OCI-LY1 (cell line): ENCODE data around the gene FRMD6.

ENCODE experiments used
- H2AFZ ChIP-seq: fragments of 200-600 bp; sonication (generic), shearing (Covaris generic); 2 replicates; pipeline ENCODE4 v1.6.0; 2014; ENCODE audit warnings: antibody characterized with exemption, mild to moderate bottlenecking, low read length
- H3F3A ChIP-seq: fragments of 200-600 bp; sonication (generic), shearing (Covaris generic); 2 replicates; pipeline ENCODE4 v1.6.0; 2014; ENCODE audit warnings: mild to moderate bottlenecking, antibody characterized with exemption, low read length, moderate library complexity; ENCODE audit not compliant: insufficient read depth
- H3K27ac ChIP-seq: fragments of 200-600 bp; sonication (generic); 2 replicates; pipeline ENCODE4 v1.5.1; 2014; ENCODE audit warnings: low read length, mixed run types, mild to moderate bottlenecking, low read depth; ENCODE audit not compliant: poor library complexity, severe bottlenecking
- H3K27me3 ChIP-seq: fragments of 200-600 bp; sonication (generic); 2 replicates; pipeline ENCODE4 v1.6.0; 2014; ENCODE audit warnings: antibody characterized with exemption, mild to moderate bottlenecking, low read length, moderate library complexity; ENCODE audit not compliant: insufficient read depth
- H3K36me3 ChIP-seq: fragments of 200-600 bp; sonication (generic); 2 replicates; pipeline ENCODE4 v1.6.1; 2014; ENCODE audit warnings: mild to moderate bottlenecking, antibody characterized with exemption, low read length, moderate library complexity, mixed read lengths; ENCODE audit not compliant: insufficient read depth
- H3K4me1 ChIP-seq: fragments of 200-600 bp; sonication (generic); 2 replicates; pipeline ENCODE4 v1.5.1; 2014; ENCODE audit warnings: mild to moderate bottlenecking, low read length, moderate library complexity; ENCODE audit not compliant: insufficient read depth, severe bottlenecking
- H3K4me2 ChIP-seq: fragments of 200-600 bp; sonication (generic), shearing (Covaris generic); 2 replicates; pipeline ENCODE4 v1.6.1; 2014; ENCODE audit warnings: low read length
- H3K4me3 ChIP-seq: fragments of 200-600 bp; sonication (generic); 2 replicates; pipeline ENCODE4 v1.5.1; 2014; ENCODE audit warnings: low read length, low read depth, mild to moderate bottlenecking, mixed read lengths; ENCODE audit not compliant: poor library complexity, severe bottlenecking
- H3K79me2 ChIP-seq: fragments of 200-600 bp; shearing (Covaris generic); 2 replicates; pipeline ENCODE4 v1.6.1; 2016; ENCODE audit warnings: mixed run types, low read length, mixed read lengths; ENCODE audit not compliant: insufficient read depth
- H3K9ac ChIP-seq: fragments of 200-600 bp; sonication (generic), shearing (Covaris generic); 2 replicates; pipeline ENCODE4 v1.6.1; 2014; ENCODE audit warnings: mild to moderate bottlenecking, low read length, mixed read lengths
- H3K9me2 ChIP-seq: fragments of 200-600 bp; sonication (generic), shearing (Covaris generic); 2 replicates; pipeline ENCODE4 v1.6.1; 2014; ENCODE audit warnings: low read depth, mild to moderate bottlenecking, low read length, mixed read lengths
- H3K9me3 ChIP-seq: fragments of 200-600 bp; shearing (Covaris generic); 2 replicates; pipeline ENCODE4 v1.6.1; 2014; ENCODE audit warnings: low read length, mixed read lengths
- H4K20me1 ChIP-seq: fragments of 200-600 bp; sonication (generic), shearing (Covaris generic); 2 replicates; pipeline ENCODE4 v1.6.0; 2016; ENCODE audit warnings: mild to moderate bottlenecking, low read length; ENCODE audit not compliant: insufficient read depth
- EZH2 ChIP-seq: fragments of 200-600 bp; sonication (generic), shearing (Covaris generic); IDR thresholded peaks from 2 replicates; pipeline ENCODE4 v1.8.0; 2017; ENCODE audit warnings: borderline replicate concordance, mixed run types, mild to moderate bottlenecking, antibody characterized with exemption, low read length, moderate library complexity, mixed read lengths
- TF ChIP-seq, protein P1 (sequence below): fragments of 200-600 bp; sonication (generic), shearing (Covaris generic); IDR thresholded peaks from 2 replicates; pipeline ENCODE4 v1.5.1; 2017; ENCODE audit warnings: mild to moderate bottlenecking, antibody characterized with exemption, low read length, moderate library complexity, mixed read lengths

The FRMD6 gene

DNA sequence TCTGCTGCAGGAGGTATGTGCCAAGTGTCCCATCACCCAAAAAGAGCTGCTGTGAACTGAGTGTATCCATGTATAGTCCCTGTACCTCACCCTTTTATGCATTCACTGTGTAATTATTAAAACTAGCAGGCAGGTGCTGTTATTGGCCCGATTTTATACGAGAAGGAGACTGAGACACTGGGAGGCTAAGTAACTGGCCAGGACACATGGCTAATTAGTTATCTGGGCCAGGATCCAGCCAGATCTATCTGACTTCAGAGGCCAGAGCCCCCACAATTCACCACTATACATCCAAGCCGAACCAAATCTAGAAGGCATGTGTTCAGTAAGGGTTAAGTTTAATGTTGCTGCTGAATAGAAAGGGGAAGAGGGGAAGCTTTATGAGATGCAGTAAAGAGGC lies 73.4 kb downstream of the FRMD6 start:
- H3K4me2 ChIP-seq, result no peak overlapping the region
- no peak overlapping the region for H3K27ac ChIP-seq
- no peaks in the 10 kb centered on the region for H3K36me3 ChIP-seq

DNA sequence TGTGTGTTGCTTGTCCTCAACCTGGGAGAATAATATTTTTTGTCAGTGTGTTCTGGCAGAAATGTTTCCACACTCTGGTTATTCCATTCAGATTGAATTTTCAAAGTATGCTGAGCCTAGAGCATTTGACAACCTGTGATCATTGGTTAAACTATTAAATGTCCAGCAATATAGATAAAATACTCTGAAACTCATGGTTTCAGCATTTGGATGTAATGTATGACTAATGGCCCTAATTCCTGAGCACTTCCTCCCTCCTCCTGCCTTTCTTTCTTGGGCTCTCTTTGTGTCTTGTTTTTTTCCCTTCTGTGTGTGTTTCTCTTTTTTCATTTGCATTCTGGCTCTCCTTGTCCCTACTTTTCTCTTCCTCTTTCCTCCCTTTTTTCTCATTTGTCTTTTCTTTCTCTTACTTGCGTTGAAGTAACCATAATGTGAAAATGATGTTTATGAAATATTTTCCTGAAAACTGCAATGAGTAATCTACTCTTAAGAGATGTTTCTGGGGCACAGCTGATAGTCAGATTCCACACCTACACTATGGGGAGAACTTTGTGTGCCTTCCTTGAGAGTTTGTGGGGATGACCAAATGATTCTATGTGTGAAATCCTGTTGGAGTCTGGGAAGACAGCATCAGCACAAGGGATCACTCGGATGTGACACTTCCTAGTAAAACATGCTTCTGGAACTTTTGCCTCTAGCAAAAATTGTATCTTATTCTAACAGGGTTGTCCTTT lies 74.6 kb downstream of the FRMD6 start:
- no peaks in the 10 kb centered on the region for H3F3A ChIP-seq
- no peak overlapping the region for H3K4me3 ChIP-seq
- no peaks in the 10 kb centered on the region for H3K36me3 ChIP-seq
- no peak overlapping the region for H3K27ac ChIP-seq
- no peak for TF ChIP-seq EZH2
- TF ChIP-seq, protein P1, sequence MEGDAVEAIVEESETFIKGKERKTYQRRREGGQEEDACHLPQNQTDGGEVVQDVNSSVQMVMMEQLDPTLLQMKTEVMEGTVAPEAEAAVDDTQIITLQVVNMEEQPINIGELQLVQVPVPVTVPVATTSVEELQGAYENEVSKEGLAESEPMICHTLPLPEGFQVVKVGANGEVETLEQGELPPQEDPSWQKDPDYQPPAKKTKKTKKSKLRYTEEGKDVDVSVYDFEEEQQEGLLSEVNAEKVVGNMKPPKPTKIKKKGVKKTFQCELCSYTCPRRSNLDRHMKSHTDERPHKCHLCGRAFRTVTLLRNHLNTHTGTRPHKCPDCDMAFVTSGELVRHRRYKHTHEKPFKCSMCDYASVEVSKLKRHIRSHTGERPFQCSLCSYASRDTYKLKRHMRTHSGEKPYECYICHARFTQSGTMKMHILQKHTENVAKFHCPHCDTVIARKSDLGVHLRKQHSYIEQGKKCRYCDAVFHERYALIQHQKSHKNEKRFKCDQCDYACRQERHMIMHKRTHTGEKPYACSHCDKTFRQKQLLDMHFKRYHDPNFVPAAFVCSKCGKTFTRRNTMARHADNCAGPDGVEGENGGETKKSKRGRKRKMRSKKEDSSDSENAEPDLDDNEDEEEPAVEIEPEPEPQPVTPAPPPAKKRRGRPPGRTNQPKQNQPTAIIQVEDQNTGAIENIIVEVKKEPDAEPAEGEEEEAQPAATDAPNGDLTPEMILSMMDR, result no peak
- H3K9me2 ChIP-seq, result no peaks in the 10 kb centered on the region
- no peak overlapping the region for H3K4me2 ChIP-seq
- H4K20me1 ChIP-seq, result no peaks in the 10 kb centered on the region
- H3K27me3 ChIP-seq, result no peaks in the 10 kb centered on the region
- H3K4me1 ChIP-seq, result no peaks in the 10 kb centered on the region
- H3K9me3 ChIP-seq, result no peaks in the 10 kb centered on the region
- no peak overlapping the region for H2AFZ ChIP-seq
- no peaks in the 10 kb centered on the region for H3K79me2 ChIP-seq
- H3K9ac ChIP-seq, result no peak overlapping the region

More for the DNA sequence above, 73.4 kb downstream of the FRMD6 start:
- no peak overlapping the region for H3K4me3 ChIP-seq
- no peak overlapping the region for H3K9ac ChIP-seq
- no peaks in the 10 kb centered on the region for H3K27me3 ChIP-seq
- H4K20me1 ChIP-seq, result no peaks in the 10 kb centered on the region
- H3F3A ChIP-seq, result no peaks in the 10 kb centered on the region
- H2AFZ ChIP-seq, result no peak overlapping the region
- H3K4me1 ChIP-seq, result no peaks in the 10 kb centered on the region
- no peaks in the 10 kb centered on the region for H3K9me2 ChIP-seq
- no peaks in the 10 kb centered on the region for H3K79me2 ChIP-seq
- TF ChIP-seq EZH2, result no peak
- TF ChIP-seq, protein P1, result no peak
- H3K9me3 ChIP-seq, result no peaks in the 10 kb centered on the region

DNA sequence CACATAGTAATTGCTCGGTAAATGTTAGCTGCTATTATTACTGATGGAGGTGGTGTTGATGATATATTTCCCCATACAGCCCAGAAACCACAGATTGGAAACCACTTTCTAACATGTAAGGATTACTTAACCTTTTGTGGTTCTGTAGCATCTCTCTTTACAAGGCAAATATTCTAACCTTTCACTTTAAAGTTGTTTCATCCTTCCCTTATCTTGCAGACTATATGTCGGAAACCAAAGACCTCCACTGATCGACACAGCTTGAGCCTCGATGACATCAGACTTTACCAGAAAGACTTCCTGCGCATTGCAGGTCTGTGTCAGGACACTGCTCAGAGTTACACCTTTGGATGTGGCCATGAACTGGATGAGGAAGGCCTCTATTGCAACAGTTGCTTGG lies 75.8 kb downstream of the FRMD6 start:
- 0 out of 2 replicates have a peak, but pooled peaks cover 3% of the 10 kb centered on the region for H3K27me3 ChIP-seq
- H2AFZ ChIP-seq, result no peak overlapping the region
- no peaks in the 10 kb centered on the region for H3K79me2 ChIP-seq
- H3K4me1 ChIP-seq, result no peaks in the 10 kb centered on the region
- H3K36me3 ChIP-seq, result no peaks in the 10 kb centered on the region
- H3K9me3 ChIP-seq, result no peaks in the 10 kb centered on the region
- no peaks in the 10 kb centered on the region for H3F3A ChIP-seq
- no peak overlapping the region for H3K4me2 ChIP-seq
- H3K9ac ChIP-seq, result no peak overlapping the region
- no peaks in the 10 kb centered on the region for H3K9me2 ChIP-seq
- no peak overlapping the region for H3K27ac ChIP-seq
- no peaks in the 10 kb centered on the region for H4K20me1 ChIP-seq
- H3K4me3 ChIP-seq, result no peak overlapping the region
- no peak for TF ChIP-seq EZH2
- TF ChIP-seq, protein P1, result no peak
